Transverse colon (tissue), 3 donors: ENCODE results near the gene ITPR2.

Experiments used
- EP300 ChIP-seq: sonication (generic); formaldehyde crosslinking; IDR thresholded peaks from one replicate; pipeline ENCODE4 v1.6.1; 2017; ENCODE audit warnings: antibody characterized with exemption, low read depth
- POLR2A ChIP-seq: fragments of 450-650 bp; IDR thresholded peaks from one replicate; pipeline ENCODE4 v1.6.1; 2016; ENCODE audit warnings: antibody characterized with exemption, mild to moderate bottlenecking, moderate library complexity
- POLR2AphosphoS5 ChIP-seq, 3 donors: sonication (generic); formaldehyde crosslinking; IDR thresholded peaks; one replicate each; pipeline ENCODE4 v1.6.1; 2016; ENCODE audit warnings: antibody characterized with exemption in 3 of 3

DNA sequence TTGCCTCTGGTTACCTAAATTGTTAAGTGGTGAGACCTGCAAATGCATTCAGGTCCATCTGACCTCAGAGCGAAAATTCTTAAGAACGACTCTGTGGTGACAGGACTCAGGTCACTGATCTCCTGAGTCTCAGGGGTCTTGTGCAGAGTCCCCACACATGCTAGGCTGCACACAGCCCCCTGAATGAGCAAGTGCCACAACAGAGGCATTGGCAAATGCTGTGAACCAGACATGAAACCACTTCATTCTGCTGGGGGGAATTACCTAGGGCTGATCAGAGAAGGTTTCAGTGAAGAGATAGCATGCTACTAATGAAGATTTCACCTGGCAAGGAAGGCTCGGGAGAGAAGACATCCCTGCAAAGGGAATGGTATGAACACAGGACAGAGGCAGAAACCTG, 281.6 kb downstream of the ITPR2 start:
- no peak for TF ChIP-seq EP300
- no peak for TF ChIP-seq POLR2AphosphoS5 (IDR thresholded peaks at IDR 0.05)
- TF ChIP-seq POLR2A, result no peak
